H1 (cell line): ENCODE data around the gene GNRHR. TPM values are rescaled to one million over a fixed set of nuclear protein-coding genes. Genes with fewer than 3 reads are reported as not detected.

Experiments used
- CTCF ChIA-PET: fragments of 300-600 bp; sonication (Branson Sonifier 250); formaldehyde crosslinking; loops from one replicate; lab custom pipeline; 2021; ENCODE audit not compliant: partially characterized antibody; lab: Charles Lee
- POLR2A ChIA-PET: fragments of 300-600 bp; sonication (Branson Sonifier 250); formaldehyde crosslinking; loops from one replicate; lab custom pipeline; 2021; ENCODE audit warnings: inconsistent platforms; ENCODE audit not compliant: partially characterized antibody; lab: Charles Lee
- DNase-seq, 2 experiments: peaks; one replicate each; pipeline versions ENCODE4 v3.0.0 to v3.0.0-alpha.2; 2010 to 2022; ENCODE audit warnings: low spot score in 2 of 2, low read depth in 1 of 2, mixed read lengths in 1 of 2
- FAIRE-seq: peaks from 2 replicates; lab custom pipeline; 2011; peaks lifted over from hg19 to GRCh38; lab: Jason Lieb, UNC
- H2AFZ ChIP-seq: 2 replicates; pipeline ENCODE4 v1.8.1; 2012; ENCODE audit warnings: low read length, inconsistent platforms
- H2AK5ac ChIP-seq: 2 replicates; pipeline ENCODE4 v1.6.1; 2013; ENCODE audit warnings: low read depth, low read length
- H2BK120ac ChIP-seq: replicated peaks from 2 replicates; pipeline ENCODE3; 2013; ENCODE audit warnings: low read depth, low read length, inconsistent platforms
- H2BK12ac ChIP-seq: 2 replicates; pipeline ENCODE4 v1.6.1; 2013; ENCODE audit warnings: low read depth, low read length
- H2BK15ac ChIP-seq: 2 replicates; pipeline ENCODE4 v1.6.1; 2013; ENCODE audit warnings: low read length
- H2BK20ac ChIP-seq: 2 replicates; pipeline ENCODE4 v1.6.1; 2013; ENCODE audit warnings: low read length
- H2BK5ac ChIP-seq: 2 replicates; pipeline ENCODE4 v1.6.1; 2013; ENCODE audit warnings: low read depth, low read length
- H3K14ac ChIP-seq: 2 replicates; pipeline ENCODE4 v1.6.1; 2013; ENCODE audit warnings: inconsistent platforms; ENCODE audit not compliant: insufficient read length
- H3K18ac ChIP-seq: 2 replicates; pipeline ENCODE4 v1.6.1; 2013; ENCODE audit warnings: low read length; ENCODE audit errors: extremely low read depth
- H3K23ac ChIP-seq: 2 replicates; pipeline ENCODE4 v1.6.1; 2013; ENCODE audit warnings: inconsistent platforms; ENCODE audit not compliant: insufficient read length
- H3K23me2 ChIP-seq: 2 replicates; pipeline ENCODE4 v1.6.1; 2013; ENCODE audit warnings: low read depth, low read length
- H3K27ac ChIP-seq: 2 replicates; pipeline ENCODE4 v1.6.1; 2011; ENCODE audit warnings: low read depth, low read length, inconsistent platforms
- H3K27me3 ChIP-seq, 4 experiments: replicated peaks in 1 of 4; 1 replicate in 1 of 4; 2 replicates in 3 of 4; pipeline versions ENCODE4 v1.6.1 to v1.8.1; 2011 to 2013; ENCODE audit warnings: low read length in 3 of 4, mild to moderate bottlenecking in 3 of 4, inconsistent platforms in 2 of 4, mixed read lengths in 2 of 4, moderate library complexity in 1 of 4; ENCODE audit not compliant: control insufficient read depth in 3 of 4, insufficient read depth in 3 of 4; ENCODE audit errors: extremely low read depth in 1 of 4
- H3K36me3 ChIP-seq, 4 experiments: 2 replicates each; pipeline versions ENCODE4 v1.6.1 to v1.8.1; 2011 to 2013; ENCODE audit warnings: mild to moderate bottlenecking in 4 of 4, low read length in 3 of 4, moderate library complexity in 2 of 4, control low read depth in 1 of 4, inconsistent platforms in 1 of 4; ENCODE audit not compliant: insufficient read depth in 4 of 4, control insufficient read depth in 2 of 4
- H3K4ac ChIP-seq: replicated peaks from 2 replicates; pipeline ENCODE3; 2013; ENCODE audit warnings: low read length, low read depth, mixed read lengths, inconsistent platforms; ENCODE audit not compliant: insufficient read length
- H3K4me1 ChIP-seq, 4 experiments: replicated peaks in 1 of 4; 1 replicate in 1 of 4; 2 replicates in 3 of 4; pipeline versions ENCODE4 v1.6.1 to v1.8.1; 2011 to 2013; ENCODE audit warnings: low read length in 3 of 4, inconsistent platforms in 2 of 4, mixed read lengths in 1 of 4; ENCODE audit not compliant: insufficient read depth in 4 of 4, control insufficient read depth in 3 of 4
- H3K4me2 ChIP-seq, 2 experiments: 2 replicates each; pipeline versions ENCODE4 v1.6.1 to v1.8.1; 2011 to 2013; ENCODE audit warnings: low read depth in 2 of 2, low read length in 2 of 2, control low read depth in 1 of 2, inconsistent platforms in 1 of 2, mild to moderate bottlenecking in 1 of 2; ENCODE audit not compliant: insufficient read depth in 1 of 2
- H3K4me3 ChIP-seq, 4 experiments: fragments of 200-600, 300-600 bp in 1 of 4; sonication (generic), shearing (Covaris generic), sonication (Bioruptor Twin) in 1 of 4; 2 replicates each; pipeline versions ENCODE4 v1.5.1 to v1.8.1; 2011 to 2016; ENCODE audit warnings: low read length in 4 of 4, low read depth in 3 of 4, control low read depth in 2 of 4, inconsistent platforms in 2 of 4, mild to moderate bottlenecking in 2 of 4, mixed read lengths in 1 of 4, moderate library complexity in 1 of 4; ENCODE audit not compliant: insufficient read depth in 2 of 4; ENCODE audit errors: extremely low read depth in 1 of 4
- H3K56ac ChIP-seq: replicated peaks from 2 replicates; pipeline ENCODE3; 2013; ENCODE audit warnings: low read depth, mild to moderate bottlenecking, mixed read lengths, low read length, inconsistent platforms; ENCODE audit not compliant: insufficient read length
- H3K79me1 ChIP-seq: 2 replicates; pipeline ENCODE4 v1.6.1; 2013; ENCODE audit warnings: low read depth, low read length, control low read depth
- H3K79me2 ChIP-seq, 2 experiments: 2 replicates each; pipeline versions ENCODE4 v1.6.1 to v1.8.1; 2012 to 2013; ENCODE audit warnings: low read length in 2 of 2, mild to moderate bottlenecking in 2 of 2, inconsistent platforms in 1 of 2; ENCODE audit not compliant: insufficient read depth in 2 of 2, control insufficient read depth in 1 of 2
- H3K9ac ChIP-seq, 4 experiments: replicated peaks in 1 of 4; 1 replicate in 1 of 4; 2 replicates in 3 of 4; pipeline versions ENCODE4 v1.6.1 to v1.8.1; 2011 to 2013; ENCODE audit warnings: low read depth in 3 of 4, low read length in 3 of 4, control low read depth in 2 of 4, mild to moderate bottlenecking in 2 of 4, moderate library complexity in 2 of 4, inconsistent platforms in 1 of 4; ENCODE audit errors: extremely low read depth in 1 of 4
- H3K9me3 ChIP-seq, 2 experiments: 2 replicates each; pipeline versions ENCODE4 v1.6.1 to v1.8.1; 2012 to 2013; ENCODE audit warnings: mild to moderate bottlenecking in 2 of 2, moderate library complexity in 2 of 2, control low read depth in 1 of 2, inconsistent platforms in 1 of 2, low read depth in 1 of 2, low read length in 1 of 2, mixed read lengths in 1 of 2; ENCODE audit not compliant: insufficient read depth in 2 of 2
- H4K20me1 ChIP-seq, 2 experiments: replicated peaks in 1 of 2; 2 replicates each; pipeline versions ENCODE3 to v1.8.1; 2011 to 2013; ENCODE audit warnings: inconsistent platforms in 2 of 2, low read length in 2 of 2, mild to moderate bottlenecking in 1 of 2; ENCODE audit not compliant: insufficient read depth in 2 of 2, control insufficient read depth in 1 of 2
- H4K5ac ChIP-seq: 2 replicates; pipeline ENCODE4 v1.6.1; 2013; ENCODE audit warnings: low read length, low read depth, mixed read lengths, inconsistent platforms; ENCODE audit not compliant: insufficient read length
- H4K8ac ChIP-seq: 2 replicates; pipeline ENCODE4 v1.8.0; 2013; ENCODE audit warnings: mild to moderate bottlenecking, moderate library complexity, low read length, inconsistent platforms; ENCODE audit not compliant: insufficient read depth; ENCODE audit errors: extremely low read depth
- H4K91ac ChIP-seq: replicated peaks from 2 replicates; pipeline ENCODE3; 2013; ENCODE audit warnings: low read length, mixed read lengths, inconsistent platforms; ENCODE audit not compliant: insufficient read length
- CHD7 ChIP-seq: fragments of 300-600 bp; sonication (generic); IDR thresholded peaks from 2 replicates; pipeline ENCODE4 v1.7.1; 2012; ENCODE audit warnings: low read length, moderate library complexity, mild to moderate bottlenecking, inconsistent platforms; ENCODE audit not compliant: insufficient replicate concordance
- SIRT6 ChIP-seq: IDR thresholded peaks from one replicate; pipeline ENCODE4 v1.7.1; 2012; ENCODE audit warnings: low read length, inconsistent platforms
- polyA plus RNA-seq, 7 experiments: library from polyadenylated mRNA; depleted of rRNA in 3 of 7; stranded (reverse) in 5 of 7; unstranded in 2 of 7; fragments of >200 nt in 5 of 7; fragments of 200-250 nt in 2 of 7; gene quantifications; 1 replicate in 5 of 7; 2 replicates in 1 of 7; 4 replicates in 1 of 7; pipeline versions ENCODE4 v1.2.1 to v1.2.3, GENCODE V29; 2011 to 2013; ENCODE audit warnings: missing spikeins in 2 of 7, mixed read lengths in 2 of 7
- total RNA-seq: library from RNA; stranded (reverse); fragmentation: NEBNext Ultra II Directional; extraction: Animal tissue kit (Norgen Biotek cat#: 25700); gene quantifications from 2 replicates; pipeline ENCODE4 v1.2.1, GENCODE V29; 2021

The GNRHR gene
- total and polyA plus RNA-seq, 2 of the 8 experiments (the other 6 are each of a cell fraction or from before 2014, with no cell fraction given), result not detected

- no peak overlapping the region for H2BK20ac ChIP-seq
- FAIRE-seq (no peak), DNase-seq (no peak)
- POLR2A ChIA-PET, result no interaction called here
- no peak overlapping the region for H3K23ac ChIP-seq
- no peak overlapping the region for H3K56ac ChIP-seq
- H3K9me3 ChIP-seq, result no peaks in the 10 kb centered on the region
- no peaks in the 10 kb centered on the region for H3K79me1 ChIP-seq
- no peak overlapping the region for H3K27ac ChIP-seq
- no peaks in the 10 kb centered on the region for H3K27me3 ChIP-seq
- no peaks in the 10 kb centered on the region for H3K79me2 ChIP-seq
- no peak overlapping the region for H3K4me2 ChIP-seq
- no peaks in the 10 kb centered on the region for H4K20me1 ChIP-seq
- no peak overlapping the region for H3K14ac ChIP-seq
- no peaks in the 10 kb centered on the region for H3K23me2 ChIP-seq
- H3K36me3 ChIP-seq, result no peaks in the 10 kb centered on the region
- no peak overlapping the region for H3K18ac ChIP-seq
- no peak overlapping the region for H3K4me3 ChIP-seq
- CTCF ChIA-PET, result no interaction called here
- no peak overlapping the region for H4K8ac ChIP-seq
- no peak overlapping the region for H3K4ac ChIP-seq
- no peaks in the 10 kb centered on the region for H3K4me1 ChIP-seq
- no peak overlapping the region for H2AFZ ChIP-seq
- no peak overlapping the region for H2BK5ac ChIP-seq
- H2BK15ac ChIP-seq, result no peak overlapping the region
- no peak overlapping the region for H3K9ac ChIP-seq
- no peak overlapping the region for H4K91ac ChIP-seq
- no peak overlapping the region for H2AK5ac ChIP-seq
- no peak overlapping the region for H4K5ac ChIP-seq
- no peak overlapping the region for H2BK120ac ChIP-seq
- no peak overlapping the region for H2BK12ac ChIP-seq
- TF ChIP-seq CHD7, result no peak
- no peak for TF ChIP-seq SIRT6
Observed at GRCh38 chr4:67796810-67797209, 42.6 kb upstream of the GNRHR start.
